Activated T-cell treated with anti-CD3 and anti-CD28 coated beads, Interleukin-2, amount 50 U/mL, for 1 hour (primary cell): ENCODE data around the gene QRFPR.
"Not testable (repeated sequence)": the region's sequence is repeated elsewhere in the genome, so short reads cannot be mapped to it uniquely, and the experiment has no call there.

ENCODE experiments used
- DNase-seq: peaks from one replicate; pipeline ENCODE4 v3.0.0-alpha.2; 2020

Gene QRFPR

DNA sequence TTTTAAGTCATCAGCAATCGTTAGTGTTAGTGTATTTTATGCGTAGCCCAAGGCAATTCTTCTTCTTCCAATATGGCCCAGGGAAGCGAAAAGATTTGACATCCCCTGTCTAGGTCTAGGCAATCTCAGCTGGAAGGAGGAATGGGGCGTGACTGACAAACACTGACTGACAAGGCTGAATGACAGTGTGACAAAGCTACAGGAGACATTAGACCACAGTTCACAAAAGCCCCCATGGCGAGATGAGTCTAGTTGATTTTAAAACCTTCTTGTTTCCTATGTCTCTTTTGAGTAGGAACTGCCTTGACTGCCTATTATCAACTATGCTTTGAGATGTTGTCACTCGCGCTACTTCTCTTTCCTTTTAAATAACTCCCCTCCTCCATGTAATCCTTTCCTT, 42.3 kb downstream of the QRFPR start:
- DNase-seq, result no peak

DNA sequence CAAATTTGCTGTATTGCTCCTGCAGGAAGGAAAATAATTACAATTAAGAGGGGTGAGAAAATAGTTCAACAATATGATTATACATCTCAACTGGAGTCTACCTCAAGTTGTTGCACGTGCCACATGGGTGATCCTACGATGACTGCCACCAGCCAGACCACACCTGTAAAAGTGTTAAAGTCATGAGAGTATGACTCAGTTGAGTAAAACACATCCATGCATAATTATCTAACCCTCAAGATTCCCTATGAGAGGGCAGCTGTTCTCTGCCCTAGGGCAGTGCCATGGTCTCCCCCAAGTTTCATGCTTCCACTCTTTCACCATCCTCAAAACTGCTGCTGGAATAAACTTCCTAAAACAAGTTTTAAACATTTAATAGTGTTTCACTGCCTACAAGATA, 44.1 kb downstream of the QRFPR start:
- DNase-seq, result no peak

DNA sequence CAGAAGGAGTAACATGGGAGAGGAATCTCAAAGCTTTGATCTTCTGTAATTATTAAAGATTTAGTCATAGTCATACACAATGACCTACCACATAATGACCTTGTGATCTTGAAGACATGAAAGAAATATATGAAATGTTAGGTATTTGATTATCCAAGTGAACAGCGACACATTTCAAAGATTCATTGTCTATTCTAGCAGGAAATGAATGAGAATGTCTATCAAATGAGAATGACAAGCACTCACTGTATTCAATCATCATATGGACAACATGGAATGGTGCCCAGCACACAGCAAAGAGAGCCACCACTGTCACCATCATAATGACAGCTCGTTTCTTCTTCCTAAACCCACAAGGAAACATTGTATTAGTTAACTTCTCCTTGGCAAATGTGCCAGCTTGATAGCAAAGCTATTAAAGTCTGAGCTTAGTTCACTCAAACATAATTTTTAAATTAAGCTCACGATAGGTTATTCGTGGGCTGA, 50.6 kb downstream of the QRFPR start:
- DNase-seq, result no peak

DNA sequence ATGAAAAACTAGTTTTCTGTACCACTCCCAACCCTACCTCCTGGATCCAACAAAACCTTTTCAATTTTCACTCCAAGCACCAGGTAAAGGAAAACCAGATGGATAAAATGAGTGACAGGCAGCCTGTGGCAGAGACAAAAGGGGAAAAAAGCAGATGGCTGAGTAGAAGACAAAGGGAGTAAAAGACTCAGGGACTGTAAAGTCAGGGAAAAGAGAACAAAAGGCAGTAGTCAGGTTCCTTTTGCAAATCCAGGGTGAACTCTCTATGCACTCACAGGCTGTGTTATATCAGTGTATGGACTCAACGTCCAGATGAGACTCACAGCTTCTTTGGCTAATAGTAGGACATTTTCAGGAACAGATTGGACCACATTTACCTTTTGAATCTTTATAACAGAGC, 54.2 kb downstream of the QRFPR start:
- DNase-seq, result no peak

DNA sequence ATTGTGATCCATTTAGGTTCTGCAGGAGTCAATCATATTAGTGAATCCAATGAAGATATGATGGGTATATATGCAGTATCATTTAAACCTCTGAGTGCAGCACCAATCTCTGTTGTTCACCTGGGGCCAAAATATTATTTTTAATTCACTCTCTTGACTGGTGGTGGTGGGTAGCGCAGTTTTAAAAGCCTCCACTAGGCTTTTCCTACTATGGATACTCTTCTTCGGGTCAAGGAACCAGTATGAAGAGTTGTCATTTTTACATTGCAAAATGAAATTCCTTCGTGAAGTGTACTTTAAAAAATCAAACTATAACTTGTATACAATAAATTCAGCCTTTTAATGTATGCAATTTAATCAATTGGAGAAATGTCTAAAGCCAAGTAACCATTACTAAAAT, 56.5 kb downstream of the QRFPR start:
- DNase-seq, result no peak

DNA sequence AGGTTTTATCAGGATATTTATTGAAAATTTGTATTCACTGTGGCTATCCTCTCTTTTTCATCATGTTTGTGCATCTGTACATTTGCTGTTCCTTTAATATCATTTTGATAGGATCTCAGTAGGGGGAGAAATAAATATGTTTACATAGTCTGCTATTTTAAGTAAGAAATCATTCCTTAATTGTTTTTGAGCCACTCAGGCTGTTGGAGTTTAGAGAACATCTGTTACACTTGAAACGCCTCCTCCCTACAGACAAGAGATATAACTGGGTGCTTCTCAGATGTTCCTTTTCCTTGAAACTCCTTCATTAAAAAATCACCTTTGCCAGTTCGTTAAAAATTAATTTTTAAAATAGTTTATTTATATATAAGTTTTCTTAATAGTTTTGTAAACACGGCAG, 59.4 kb downstream of the QRFPR start:
- DNase-seq, result no peak

DNA sequence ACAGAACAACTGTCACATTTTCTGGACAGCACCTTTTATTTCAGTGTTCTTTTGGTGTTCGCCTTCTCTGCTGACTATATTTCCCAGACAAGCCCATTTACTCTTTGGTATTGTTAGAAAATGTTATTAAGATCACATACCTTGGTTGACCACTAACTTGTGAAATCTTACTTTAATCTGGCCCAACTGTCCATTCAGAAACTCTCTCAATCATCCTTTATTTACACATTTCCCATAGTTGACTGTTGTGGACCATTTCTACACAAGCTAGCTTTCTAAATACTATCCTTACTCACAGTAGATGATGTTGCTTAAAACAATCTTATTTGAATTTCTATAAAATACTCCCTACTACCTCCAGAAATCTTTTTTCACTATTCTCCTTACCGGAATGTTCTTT, 64.7 kb downstream of the QRFPR start:
- DNase-seq, result no peak

DNA sequence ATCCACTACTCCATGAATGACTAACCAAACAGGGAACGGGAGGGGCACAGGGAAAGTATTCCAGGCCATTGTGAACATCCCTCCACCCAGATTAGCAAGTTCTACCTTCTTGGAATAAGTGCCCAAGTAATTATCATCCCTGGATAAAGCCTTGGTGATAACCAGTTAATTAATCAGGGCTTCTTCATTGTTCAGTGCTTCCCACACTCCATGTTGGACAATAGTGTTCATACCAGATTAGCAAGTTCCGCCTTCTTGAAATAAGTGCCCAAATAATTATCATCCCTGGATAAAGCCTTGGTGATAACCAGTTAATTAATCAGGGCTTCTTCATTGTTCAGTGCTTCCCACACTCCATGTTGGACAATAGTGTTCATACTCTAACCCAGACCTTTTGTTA, 67.4 kb downstream of the QRFPR start:
- DNase-seq, result not testable (repeated sequence)

DNA sequence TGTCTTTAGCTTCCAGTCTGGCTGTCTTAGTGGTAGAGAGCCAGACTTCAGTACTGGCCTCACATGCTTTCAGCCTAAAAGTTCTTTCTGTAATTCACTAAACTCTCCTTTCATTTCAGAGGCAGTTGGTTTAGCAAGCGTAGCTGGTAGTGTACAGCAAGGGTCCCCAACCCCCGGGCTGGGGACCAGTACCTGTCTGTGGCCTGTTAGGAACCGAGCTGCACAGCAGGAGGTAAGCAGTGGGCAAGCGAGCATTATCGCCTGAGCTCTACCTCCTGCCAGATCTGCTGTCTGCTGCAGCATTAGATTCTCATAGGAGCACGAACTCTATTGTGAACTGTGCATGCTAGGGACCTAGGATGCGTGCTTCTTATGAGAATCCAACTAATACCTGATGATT, 72.0 kb downstream of the QRFPR start:
- no peak for DNase-seq

DNA sequence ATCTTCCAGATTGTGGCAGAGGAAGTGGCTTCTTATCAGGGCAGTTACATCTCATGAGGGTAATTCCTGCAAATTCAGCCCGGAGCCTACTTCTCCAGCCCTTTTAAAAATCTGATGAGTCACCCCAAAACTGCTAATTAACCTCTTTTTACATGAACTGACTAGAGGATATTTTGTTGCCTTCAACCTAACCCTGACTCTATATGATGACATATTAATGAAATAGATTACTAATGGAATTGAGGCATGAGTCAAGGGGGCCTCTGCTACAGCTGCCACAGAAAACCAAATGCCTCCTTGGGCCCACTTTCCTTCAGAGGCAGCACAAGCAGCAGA, 72.5 kb downstream of the QRFPR start:
- DNase-seq, result no peak

DNA sequence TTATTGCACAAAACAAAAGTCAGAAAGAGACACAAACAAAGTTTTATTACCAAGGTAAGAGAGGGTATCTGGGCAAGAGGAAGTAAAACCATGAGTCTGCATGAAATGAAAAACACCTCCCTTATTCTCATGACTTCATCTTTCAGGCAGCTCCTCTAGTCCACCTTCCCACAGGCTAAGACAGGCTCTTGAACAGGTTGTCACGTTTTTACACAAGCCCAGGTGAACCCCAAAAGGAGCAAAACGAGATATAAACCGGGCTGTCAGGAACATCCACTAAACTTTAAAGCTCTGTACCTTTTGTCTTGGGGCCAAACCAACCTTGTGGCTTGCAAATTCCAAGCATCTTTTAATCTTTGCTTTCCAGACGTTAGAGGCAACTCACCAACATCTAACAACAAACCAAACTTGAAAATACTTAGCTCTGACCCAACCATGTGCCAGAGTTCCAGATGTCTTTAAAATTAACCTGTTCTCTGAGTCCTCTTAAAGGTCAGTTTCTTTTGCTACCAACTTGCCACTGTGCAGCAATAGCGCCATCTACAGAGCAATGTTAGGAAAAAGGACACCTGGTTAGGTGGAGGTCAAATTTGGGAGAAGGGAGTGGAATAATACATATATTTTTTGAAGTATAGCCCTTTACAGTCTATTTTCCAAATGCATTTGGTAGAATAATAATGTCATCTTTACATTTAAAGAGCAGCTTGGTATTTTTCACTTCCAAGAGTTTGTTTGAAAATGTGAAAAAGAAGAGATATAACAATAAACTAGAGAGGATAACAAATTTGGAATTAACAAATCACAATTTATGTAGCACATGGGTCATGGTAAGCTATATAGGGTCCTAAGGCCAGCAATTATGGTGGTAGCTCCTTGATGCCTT, 73.1 kb downstream of the QRFPR start:
- no peak for DNase-seq

DNA sequence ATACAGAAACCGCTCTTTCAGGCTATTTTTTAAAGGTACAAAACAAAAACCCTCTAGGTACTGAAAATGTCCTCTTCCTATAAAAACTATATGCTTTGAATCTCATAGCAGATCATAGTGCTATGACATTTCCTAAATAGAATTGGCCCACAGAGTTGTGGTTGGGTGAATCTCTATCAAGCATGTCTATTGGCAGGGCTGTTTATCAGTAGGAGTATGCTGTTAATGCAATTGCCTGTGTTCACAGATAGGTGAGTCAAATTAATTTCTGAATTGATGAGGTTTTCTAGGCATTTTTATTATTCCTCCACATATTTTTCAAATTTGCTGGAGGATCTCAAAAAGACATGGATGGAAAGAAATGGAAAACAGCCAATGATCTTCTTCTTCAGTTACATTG, 73.9 kb downstream of the QRFPR start:
- DNase-seq, result no peak

DNA sequence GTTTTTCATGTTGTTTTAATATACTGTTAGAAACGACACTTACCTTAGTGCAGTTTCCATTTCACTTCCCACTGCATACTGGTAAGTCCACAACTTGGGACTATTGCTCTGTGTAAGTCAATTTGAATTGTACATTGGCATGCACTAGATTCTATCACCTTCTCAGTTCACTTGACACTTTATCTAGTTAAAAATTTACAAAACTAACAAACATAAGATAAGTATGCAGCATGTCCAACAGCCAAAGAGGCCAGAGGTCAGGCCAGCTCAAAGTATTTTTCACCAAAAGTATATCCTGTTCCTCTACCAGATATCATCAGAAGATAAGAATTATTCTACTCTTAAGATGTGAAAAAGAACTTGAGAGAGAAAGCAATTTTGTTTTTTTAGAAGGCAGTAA, 75.9 kb downstream of the QRFPR start:
- DNase-seq, result no peak

DNA sequence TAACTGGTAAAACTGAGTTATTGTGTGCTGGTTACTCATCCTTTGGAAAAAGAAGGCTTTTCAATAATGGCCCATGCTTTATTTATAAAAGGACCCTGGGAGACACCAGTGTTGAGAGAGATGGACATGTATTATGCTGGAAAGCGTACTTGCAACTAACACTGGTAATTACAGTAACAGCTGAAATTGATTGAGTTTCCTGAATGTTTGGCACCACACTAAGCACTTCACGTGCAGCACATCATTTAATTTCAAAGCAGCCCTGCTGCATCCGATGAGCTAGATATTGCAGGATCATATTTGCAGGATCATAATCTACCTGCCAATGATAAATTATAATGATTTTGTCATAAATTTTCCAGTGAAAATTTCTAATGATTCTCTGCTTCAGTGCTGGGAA, 81.5 kb downstream of the QRFPR start:
- no peak for DNase-seq

DNA sequence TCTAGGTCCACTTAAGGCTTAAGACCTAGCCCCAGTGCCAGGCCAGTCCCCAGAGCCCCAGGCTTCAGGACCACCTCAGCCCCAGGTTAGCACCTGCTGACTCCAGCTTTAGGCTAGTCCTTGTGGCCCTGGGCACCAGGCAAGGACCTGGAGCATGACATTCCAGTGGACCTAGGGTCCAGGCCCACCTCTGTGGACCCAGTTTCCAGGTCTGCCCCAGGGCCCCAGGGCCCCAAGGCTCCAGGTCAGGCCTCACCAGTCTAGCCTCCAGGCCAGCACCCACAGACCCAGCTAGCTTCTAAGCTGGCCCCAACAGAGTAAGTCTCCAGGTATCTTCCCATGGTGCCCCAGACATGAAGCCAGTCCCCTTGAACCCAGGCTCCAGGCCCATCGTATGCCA, 97.5 kb downstream of the QRFPR start:
- DNase-seq, result no peak

DNA sequence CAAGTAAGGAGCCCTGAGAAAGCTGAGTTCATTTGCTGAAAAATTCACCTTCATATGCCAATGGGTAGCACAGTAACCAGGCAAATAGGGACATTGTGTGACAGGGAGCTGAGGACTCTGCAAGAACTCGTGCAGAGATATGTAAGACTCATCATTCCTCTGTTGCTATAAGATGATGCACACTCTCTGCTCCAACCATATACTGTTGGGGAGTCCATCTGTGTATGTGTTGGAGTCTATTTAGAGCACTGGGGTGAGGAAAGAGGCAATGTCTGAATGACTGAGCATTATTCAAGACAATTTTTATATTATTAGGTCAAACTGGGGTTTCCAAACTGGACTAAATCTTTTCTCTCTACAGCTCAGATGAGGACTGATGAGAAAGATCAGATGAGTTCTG, 100.4 kb downstream of the QRFPR start:
- DNase-seq, result no peak

DNA sequence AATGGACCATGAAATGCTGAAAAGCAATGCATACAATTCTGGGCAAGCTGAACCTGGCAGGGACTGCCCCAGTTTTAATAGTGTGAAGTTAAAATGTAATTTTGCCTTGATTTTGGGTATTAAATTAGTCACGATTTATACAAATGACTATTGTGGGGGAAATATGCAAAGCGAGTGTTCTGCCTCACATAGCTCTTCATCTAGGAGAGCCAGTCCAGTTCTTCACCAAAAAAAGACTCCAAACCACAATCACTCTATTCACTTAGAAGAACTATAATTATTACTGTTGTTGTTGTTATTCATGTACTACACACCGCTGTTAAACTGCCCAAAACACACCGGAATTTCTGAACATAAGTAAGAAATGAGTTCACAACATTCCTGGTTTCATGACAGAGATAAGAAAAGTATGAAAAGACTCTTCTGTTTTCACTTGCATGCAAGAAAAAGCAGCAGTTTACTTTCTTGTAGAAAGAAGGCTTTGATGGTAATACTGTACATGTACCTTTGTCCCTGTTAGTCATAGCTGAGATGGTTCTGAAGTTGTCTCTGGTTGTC, 101.9 kb downstream of the QRFPR start:
- no peak for DNase-seq
